Measurements from ENCODE around the gene EYA2. TPM values are rescaled to one million over a fixed set of nuclear protein-coding genes. Genes with fewer than 3 reads are reported as not detected.
A peak's percentile ranks its signal among the peaks of the same experiment; 100 is the strongest.

EYA2 gene
- total RNA-seq, 1 experiment from 2014 or later: not detected

DNA sequence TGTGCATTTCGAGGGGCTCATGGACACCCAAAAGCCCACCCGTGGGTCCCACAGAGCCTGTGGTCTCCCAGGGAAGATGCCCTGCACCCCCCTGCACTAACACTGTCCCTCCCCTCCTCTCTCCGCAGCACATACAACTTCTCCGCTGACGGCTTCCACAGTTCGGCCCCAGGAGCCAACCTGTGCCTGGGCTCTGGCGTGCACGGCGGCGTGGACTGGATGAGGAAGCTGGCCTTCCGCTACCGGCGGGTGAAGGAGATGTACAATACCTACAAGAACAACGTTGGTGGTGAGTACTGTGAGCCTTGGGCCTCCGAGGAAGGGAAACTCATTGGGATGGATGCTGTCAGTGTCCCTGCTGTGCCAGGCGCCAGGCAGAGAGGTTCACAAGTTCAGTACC is 277.9 kb downstream of the EYA2 start:
- CTCF ChIA-PET: interaction anchor here (0.6 to 1.0 kb wide), 3 partner anchors 369 to 438 kb away, joined by 3 to 5 read pairs (median 4); no protein-coding TSS in a partner anchor
- Mint-ChIP-seq H3K4me3 (ENCODE audit: unreplicated experiment) (no peak overlapping the region), H3K27ac (ENCODE audit: low read depth, unreplicated experiment) (no peak overlapping the region), H3K27me3 (ENCODE audit: insufficient read depth, unreplicated experiment) (peaks cover 11% of the 10 kb centered on the region), H3K9me3 (ENCODE audit: unreplicated experiment) (no peaks in the 10 kb centered on the region), H3K4me1 (ENCODE audit: insufficient read depth, unreplicated experiment) (no peaks in the 10 kb centered on the region), H3K36me3 (ENCODE audit: insufficient read depth, unreplicated experiment) (peaks cover 4% of the 10 kb centered on the region)
- TF ChIP-seq, protein P1, sequence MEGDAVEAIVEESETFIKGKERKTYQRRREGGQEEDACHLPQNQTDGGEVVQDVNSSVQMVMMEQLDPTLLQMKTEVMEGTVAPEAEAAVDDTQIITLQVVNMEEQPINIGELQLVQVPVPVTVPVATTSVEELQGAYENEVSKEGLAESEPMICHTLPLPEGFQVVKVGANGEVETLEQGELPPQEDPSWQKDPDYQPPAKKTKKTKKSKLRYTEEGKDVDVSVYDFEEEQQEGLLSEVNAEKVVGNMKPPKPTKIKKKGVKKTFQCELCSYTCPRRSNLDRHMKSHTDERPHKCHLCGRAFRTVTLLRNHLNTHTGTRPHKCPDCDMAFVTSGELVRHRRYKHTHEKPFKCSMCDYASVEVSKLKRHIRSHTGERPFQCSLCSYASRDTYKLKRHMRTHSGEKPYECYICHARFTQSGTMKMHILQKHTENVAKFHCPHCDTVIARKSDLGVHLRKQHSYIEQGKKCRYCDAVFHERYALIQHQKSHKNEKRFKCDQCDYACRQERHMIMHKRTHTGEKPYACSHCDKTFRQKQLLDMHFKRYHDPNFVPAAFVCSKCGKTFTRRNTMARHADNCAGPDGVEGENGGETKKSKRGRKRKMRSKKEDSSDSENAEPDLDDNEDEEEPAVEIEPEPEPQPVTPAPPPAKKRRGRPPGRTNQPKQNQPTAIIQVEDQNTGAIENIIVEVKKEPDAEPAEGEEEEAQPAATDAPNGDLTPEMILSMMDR (IDR thresholded peaks at IDR 0.05; ENCODE audit: unreplicated experiment): no peak
- BruUV-seq (replicated peaks): no TSS peak
- intact Hi-C loops (cut with micrococcal nuclease): no loop called here
- DNase-seq (ENCODE audit: unreplicated experiment): no peak
- POLR2A ChIA-PET: interaction anchor here (0.6 kb wide), 1 partner anchor 406 kb away, joined by 3 read pairs; no protein-coding TSS in a partner anchor

DNA sequence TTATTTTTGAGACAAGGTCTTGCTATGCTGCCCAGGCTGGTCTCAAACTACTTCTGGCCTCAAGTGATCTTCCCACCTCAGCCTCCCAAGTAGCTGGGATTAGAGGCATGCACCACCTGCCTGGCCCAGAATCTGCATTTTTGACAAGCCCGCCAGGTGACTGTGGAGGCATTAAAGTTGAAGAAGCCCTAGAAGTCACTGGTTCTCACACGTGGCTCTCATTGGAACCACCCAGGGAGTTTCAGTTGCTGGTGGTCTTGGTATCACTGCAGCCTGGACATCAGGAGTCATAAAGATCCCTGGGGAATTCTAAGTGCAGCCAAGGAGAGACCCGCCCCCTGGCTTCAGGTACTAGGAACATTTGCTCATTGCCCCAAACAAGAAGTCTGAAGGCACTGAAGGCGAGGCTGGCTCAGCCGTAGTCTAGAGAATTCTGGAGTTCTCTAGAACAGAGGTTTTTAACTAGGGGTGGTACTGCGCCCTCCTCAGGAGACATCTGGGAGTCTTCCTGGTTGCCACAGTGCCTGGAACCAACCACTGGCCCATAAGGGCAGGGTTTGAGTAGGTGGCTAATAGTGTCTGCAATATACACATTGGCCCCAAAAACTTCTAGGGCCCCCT is 279.1 kb downstream of the EYA2 start:
- H3K36me3 Mint-ChIP-seq (ENCODE audit: insufficient read depth, unreplicated experiment): no peaks in the 10 kb centered on the region
- no peak overlapping the region for H3K27ac Mint-ChIP-seq (ENCODE audit: low read depth, unreplicated experiment)
- no peak overlapping the region for H3K4me3 Mint-ChIP-seq (ENCODE audit: unreplicated experiment)
- peak; percentile 3 for DNase-seq (ENCODE audit: unreplicated experiment)
- intact Hi-C loops (cut with micrococcal nuclease): no loop called here
- TF ChIP-seq, protein P1 (IDR thresholded peaks at IDR 0.05; ENCODE audit: unreplicated experiment): no peak
- no peaks in the 10 kb centered on the region for H3K4me1 Mint-ChIP-seq (ENCODE audit: insufficient read depth, unreplicated experiment)
- H3K9me3 Mint-ChIP-seq (ENCODE audit: unreplicated experiment): no peaks in the 10 kb centered on the region
- CTCF ChIA-PET: interaction anchor here (0.6 kb wide), 1 partner anchor 439 kb away, joined by 4 read pairs; no protein-coding TSS in a partner anchor
- BruUV-seq (replicated peaks): no TSS peak
- peaks cover 11% of the 10 kb centered on the region for H3K27me3 Mint-ChIP-seq (ENCODE audit: insufficient read depth, unreplicated experiment)
- POLR2A ChIA-PET: interaction anchor here (1.1 kb wide), 1 partner anchor 11 kb away, joined by 5 read pairs; no protein-coding TSS in a partner anchor

GRCh38 chr20:47174456-47175243 is 280.0 kb downstream of the EYA2 start:
- BruUV-seq (replicated peaks): no TSS peak
- POLR2A ChIA-PET: interaction anchor here (0.9 to 1.1 kb wide), 2 partner anchors 12 to 49 kb away, joined by 4 to 5 read pairs; no protein-coding TSS in a partner anchor
- no peak overlapping the region for H3K4me3 Mint-ChIP-seq (ENCODE audit: unreplicated experiment)

More at GRCh38 chr20:47174456-47175243, 280.0 kb downstream of the EYA2 start:
- CTCF ChIA-PET: interaction anchor here (0.6 to 1.0 kb wide), 3 partner anchors 20 to 422 kb away, joined by 3 to 4 read pairs (median 4); no protein-coding TSS in a partner anchor
- intact Hi-C loops (cut with micrococcal nuclease): no loop called here
- H3K27ac Mint-ChIP-seq (ENCODE audit: low read depth, unreplicated experiment): no peak overlapping the region
- no peak for DNase-seq (ENCODE audit: unreplicated experiment)
- TF ChIP-seq, protein P1 (IDR thresholded peaks at IDR 0.05; ENCODE audit: unreplicated experiment): no peak
- H3K4me1 Mint-ChIP-seq (ENCODE audit: insufficient read depth, unreplicated experiment): no peaks in the 10 kb centered on the region
- H3K9me3 Mint-ChIP-seq (ENCODE audit: unreplicated experiment): no peaks in the 10 kb centered on the region
- H3K27me3 Mint-ChIP-seq (ENCODE audit: insufficient read depth, unreplicated experiment): peaks cover 3% of the 10 kb centered on the region
- H3K36me3 Mint-ChIP-seq (ENCODE audit: insufficient read depth, unreplicated experiment): no peaks in the 10 kb centered on the region

Data from MCF 10A (cell line).